LNCAP (cell line): ENCODE measurements around the gene ARHGAP8.

Source experiments
- CTCF ChIP-seq: fragments of 450-650 bp; IDR thresholded peaks from 2 replicates; pipeline ENCODE4 v1.5.1; 2017; ENCODE audit warnings: mild to moderate bottlenecking

The ARHGAP8 gene

GRCh38 chr22:44881624-44882023, 129.2 kb downstream of the ARHGAP8 start:
- no peak for TF ChIP-seq CTCF

GRCh38 chr22:44882226-44882905, 130.0 kb downstream of the ARHGAP8 start:
- TF ChIP-seq CTCF = no peak

GRCh38 chr22:44883011-44883421, 130.6 kb downstream of the ARHGAP8 start:
- TF ChIP-seq CTCF = no peak

GRCh38 chr22:44884562-44884961, 132.2 kb downstream of the ARHGAP8 start:
- TF ChIP-seq CTCF = no peak

- no peak for TF ChIP-seq CTCF
Measured at GRCh38 chr22:44884968-44885805, 132.8 kb downstream of the ARHGAP8 start.

GRCh38 chr22:44885806-44886360, 133.5 kb downstream of the ARHGAP8 start:
- TF ChIP-seq CTCF = no peak

GRCh38 chr22:44887941-44888366, 135.6 kb downstream of the ARHGAP8 start:
- no peak for TF ChIP-seq CTCF
